SK-N-SH (cell line): ENCODE data around the gene TMC1. TPM values are rescaled to one million over a fixed set of nuclear protein-coding genes. Genes with fewer than 3 reads are reported as not detected.

ENCODE experiments used
- CTCF ChIA-PET: fragments of 300-600, 350-600 bp; formaldehyde crosslinking; extraction: SDS; loops from one replicate; lab custom pipeline; 2021; lab: Yijun Ruan, JAX
- POLR2A ChIA-PET: fragments of 350-600 bp; sonication (Branson Sonifier 250); formaldehyde crosslinking; extraction: SDS; loops from one replicate; lab custom pipeline; 2020; ENCODE audit warnings: antibody characterized with exemption, inconsistent platforms; lab: Yijun Ruan, JAX
- DNase-seq: peaks from one replicate; pipeline ENCODE4 v3.0.0; 2012
- H2AFZ ChIP-seq: fragments of 200-600 bp; sonication (generic); 2 replicates; pipeline ENCODE4 v1.8.1; 2016; ENCODE audit warnings: antibody characterized with exemption, mild to moderate bottlenecking, low read depth
- H3F3A ChIP-seq: fragments of 200-600 bp; sonication (generic); replicated peaks from 2 replicates; pipeline ENCODE3; 2016; ENCODE audit warnings: antibody characterized with exemption, mild to moderate bottlenecking; ENCODE audit not compliant: insufficient read depth
- H3K27ac ChIP-seq, 2 experiments: fragments of 200-500 bp in 1 of 2; fragments of 200-600 bp in 1 of 2; sonication (Bioruptor generic) in 1 of 2; sonication (generic), shearing (Covaris generic) in 1 of 2; 2 replicates each; pipeline versions ENCODE4 v1.5.1 to v1.6.1; 2014 to 2016; ENCODE audit warnings: low read depth in 2 of 2, inconsistent platforms in 1 of 2, low read length in 1 of 2, mild to moderate bottlenecking in 1 of 2, mixed read lengths in 1 of 2
- H3K27me3 ChIP-seq: fragments of 200-600 bp; sonication (generic), shearing (Covaris generic); 2 replicates; pipeline ENCODE4 v1.6.1; 2016; ENCODE audit warnings: mixed run types; ENCODE audit not compliant: insufficient read depth
- H3K36me3 ChIP-seq, 2 experiments: fragments of 200-500 bp in 1 of 2; fragments of 200-600 bp in 1 of 2; sonication (Bioruptor generic) in 1 of 2; sonication (generic) in 1 of 2; replicated peaks in 1 of 2; 2 replicates each; pipeline versions ENCODE3 to v1.5.1; 2014 to 2016; ENCODE audit warnings: low read length in 1 of 2, mild to moderate bottlenecking in 1 of 2; ENCODE audit not compliant: insufficient read depth in 2 of 2, control insufficient read depth in 1 of 2
- H3K4me1 ChIP-seq, 2 experiments: fragments of 200-500 bp in 1 of 2; fragments of 200-600 bp in 1 of 2; sonication (Bioruptor generic) in 1 of 2; sonication (generic), shearing (Covaris generic) in 1 of 2; 2 replicates each; pipeline versions ENCODE4 v1.5.1 to v1.6.1; 2014 to 2016; ENCODE audit warnings: low read depth in 1 of 2, low read length in 1 of 2, mixed run types in 1 of 2; ENCODE audit not compliant: insufficient read depth in 2 of 2, control insufficient read depth in 1 of 2
- H3K4me2 ChIP-seq: fragments of 200-600 bp; sonication (generic), shearing (Covaris generic); 2 replicates; pipeline ENCODE4 v1.6.1; 2017; ENCODE audit warnings: mixed run types
- H3K4me3 ChIP-seq, 2 experiments: fragments of 200-500 bp in 1 of 2; fragments of 200-600 bp in 1 of 2; sonication (Bioruptor generic) in 1 of 2; sonication (generic), shearing (Covaris generic) in 1 of 2; 2 replicates each; pipeline versions ENCODE4 v1.5.1 to v1.8.1; 2014 to 2016; ENCODE audit warnings: low read depth in 2 of 2, inconsistent platforms in 1 of 2, low read length in 1 of 2, mild to moderate bottlenecking in 1 of 2, mixed read lengths in 1 of 2, moderate library complexity in 1 of 2
- H3K79me2 ChIP-seq: fragments of 200-600 bp; sonication (generic); 2 replicates; pipeline ENCODE4 v1.8.1; 2017; ENCODE audit warnings: mild to moderate bottlenecking; ENCODE audit not compliant: insufficient read depth
- H3K9ac ChIP-seq: fragments of 200-600 bp; sonication (generic); 2 replicates; pipeline ENCODE4 v1.6.1; 2017; ENCODE audit warnings: mixed run types
- H3K9me2 ChIP-seq: fragments of 200-600 bp; sonication (generic); 2 replicates; pipeline ENCODE4 v1.6.1; 2017; ENCODE audit warnings: mixed run types
- H3K9me3 ChIP-seq: fragments of 200-600 bp; sonication (generic); 2 replicates; pipeline ENCODE4 v1.6.1; 2017; ENCODE audit warnings: mixed run types, mild to moderate bottlenecking, moderate library complexity
- H4K20me1 ChIP-seq: fragments of 200-600 bp; sonication (generic); 2 replicates; pipeline ENCODE4 v1.6.1; 2017; ENCODE audit warnings: mild to moderate bottlenecking, mixed run types; ENCODE audit not compliant: insufficient read depth
- FOSL2 ChIP-seq: IDR thresholded peaks from 2 replicates; pipeline ENCODE4 v1.4.0; 2012; ENCODE audit warnings: low read depth, mild to moderate bottlenecking, moderate library complexity, borderline replicate concordance
- IRF3 ChIP-seq: fragments of 150-350 bp; IDR thresholded peaks from 2 replicates; pipeline ENCODE4 v1.6.1; 2016; ENCODE audit warnings: mild to moderate bottlenecking, low read depth, low read length
- JUND ChIP-seq: IDR thresholded peaks from 2 replicates; pipeline ENCODE4 v1.4.0; 2012
- NFIC ChIP-seq: IDR thresholded peaks from 2 replicates; pipeline ENCODE4 v1.4.0; 2012; ENCODE audit warnings: borderline replicate concordance
- SIN3A ChIP-seq: IDR thresholded peaks from 2 replicates; pipeline ENCODE4 v1.6.1; 2012; ENCODE audit warnings: low read depth, mild to moderate bottlenecking, low read length, moderate library complexity, borderline replicate concordance
- SMC3 ChIP-seq: IDR thresholded peaks from 2 replicates; pipeline ENCODE4 v1.6.1; 2012; ENCODE audit warnings: low read depth, low read length, improper control_type of control experiment
- TCF12 ChIP-seq: IDR thresholded peaks from 2 replicates; pipeline ENCODE4 v1.4.0; 2012
- TEAD4 ChIP-seq: IDR thresholded peaks from 2 replicates; pipeline ENCODE4 v1.4.0; 2012; ENCODE audit warnings: mild to moderate bottlenecking, borderline replicate concordance; ENCODE audit not compliant: insufficient read depth
- USF1 ChIP-seq: IDR thresholded peaks from 2 replicates; pipeline ENCODE4 v1.4.0; 2012; ENCODE audit warnings: low read depth, borderline replicate concordance
- YY1 ChIP-seq: IDR thresholded peaks from 2 replicates; pipeline ENCODE4 v1.4.0; 2012; ENCODE audit warnings: low read depth, mild to moderate bottlenecking
- ZBTB33 ChIP-seq: IDR thresholded peaks from 2 replicates; pipeline ENCODE4 v1.4.0; 2012; ENCODE audit warnings: low read depth, borderline replicate concordance
- WGBS: methylation state at CpG from one replicate; pipeline ENCODE4 v1.1.6; 2017; ENCODE audit warnings: low lambda C conversion rate; 5-methylcytosine and 5-hydroxymethylcytosine counted together
- polyA plus RNA-seq, 3 experiments: library from polyadenylated mRNA; depleted of rRNA; stranded (reverse); fragments of >200 nt; gene quantifications; 2 replicates each; pipeline ENCODE4 v1.2.3, GENCODE V29; 2012

Gene TMC1
- polyA plus RNA-seq, 1 of the 3 experiments (the other 2 are of a cell fraction), result not detected

- Histone ChIP-seq H3K4me1 (no peaks in the 10 kb centered on the region), H3K9me2 (no peaks in the 10 kb centered on the region), H4K20me1 (no peaks in the 10 kb centered on the region), H3F3A (no peaks in the 10 kb centered on the region), H3K27ac (no peak overlapping the region), H3K36me3 (no peaks in the 10 kb centered on the region), H2AFZ (no peak overlapping the region), H3K4me2 (no peak overlapping the region), H3K27me3 (no peaks in the 10 kb centered on the region), H3K4me3 (no peak overlapping the region), H3K79me2 (no peaks in the 10 kb centered on the region), H3K9ac (no peak overlapping the region), H3K9me3 (no peaks in the 10 kb centered on the region)
- ChIA-PET POLR2A (no interaction called here), CTCF (no interaction called here)
- TF ChIP-seq NFIC, result no peak
- TF ChIP-seq ZBTB33, result no peak
- no peak for DNase-seq
These were observed 206.8 kb downstream of the TMC1 start for GRCh38 chr9:72728031-72728770.

- Histone ChIP-seq H3F3A (no peaks in the 10 kb centered on the region), H3K4me2 (no peak overlapping the region), H3K27ac (no peak overlapping the region), H3K4me3 (no peak overlapping the region), H3K36me3 (no peaks in the 10 kb centered on the region), H3K9ac (no peak overlapping the region), H3K79me2 (no peaks in the 10 kb centered on the region), H4K20me1 (no peaks in the 10 kb centered on the region)
- DNase-seq, result no peak
- no peak for TF ChIP-seq YY1
- no peak for TF ChIP-seq SIN3A
- TF ChIP-seq TCF12, result no peak
- TF ChIP-seq, all 33 proteins: peak for 0
- ChIA-PET CTCF (no interaction called here), POLR2A (no interaction called here)
- Histone ChIP-seq H3K9me2 (no peaks in the 10 kb centered on the region), H2AFZ (no peak overlapping the region), H3K27me3 (no peaks in the 10 kb centered on the region), H3K9me3 (no peaks in the 10 kb centered on the region), H3K4me1 (no peaks in the 10 kb centered on the region)
These were observed 212.5 kb downstream of the TMC1 start for GRCh38 chr9:72733895-72734294.

- H3K27ac ChIP-seq, result no peak overlapping the region
- H3K4me3 ChIP-seq, result no peak overlapping the region
- ChIA-PET CTCF (no interaction called here), POLR2A (no interaction called here)
- 0% methylated on average over 1 of the region's 1 CpG for WGBS
- H2AFZ ChIP-seq, result no peak overlapping the region
- no peaks in the 10 kb centered on the region for H3F3A ChIP-seq
- H3K27me3 ChIP-seq, result no peaks in the 10 kb centered on the region
- no peaks in the 10 kb centered on the region for H3K9me2 ChIP-seq
- no peaks in the 10 kb centered on the region for H3K36me3 ChIP-seq
- H4K20me1 ChIP-seq, result no peaks in the 10 kb centered on the region
- no peak overlapping the region for H3K4me2 ChIP-seq
- TF ChIP-seq ZBTB33 (no peak), IRF3 (no peak), TCF12 (no peak), FOSL2 (no peak), TEAD4 (no peak), USF1 (no peak), SMC3 (no peak), JUND (no peak)
- no peaks in the 10 kb centered on the region for H3K4me1 ChIP-seq
- H3K79me2 ChIP-seq, result no peaks in the 10 kb centered on the region
- H3K9me3 ChIP-seq, result no peaks in the 10 kb centered on the region
- H3K9ac ChIP-seq, result no peak overlapping the region
- no peak for DNase-seq
These were observed 213.2 kb downstream of the TMC1 start for GRCh38 chr9:72734631-72735030.
